Measurements from ENCODE around the gene CMTR1. TPM values are rescaled to one million over a fixed set of nuclear protein-coding genes. Genes with fewer than 3 reads are reported as not detected.

CMTR1 gene
- total RNA-seq, 2 donors from 2014 or later = 26.1 to 34.7 TPM

GRCh38 chr6:37456816-37457560, 24.0 kb downstream of the CMTR1 start:
- ATAC-seq (ENCODE audit: insufficient number of reproducible peaks, low FRiP score, low read depth) (peak; percentile 54), DNase-seq (ENCODE audit: low spot score) (no peak)
- H3K4me1 ChIP-seq (ENCODE audit: control insufficient read depth in 1 of 2, low read depth in 2 of 2) = peaks cover 0 to 13% of the 10 kb centered on the region in 2 donors

GRCh38 chr6:37459981-37460800, 27.2 kb downstream of the CMTR1 start:
- ATAC-seq (ENCODE audit: insufficient number of reproducible peaks, low FRiP score, low read depth) = no peak
- Histone ChIP-seq H3K9me3 (no peaks in the 10 kb centered on the region), H3K36me3 (peaks cover 53% of the 10 kb centered on the region), H3K4me1 (ENCODE audit: control insufficient read depth in 1 of 2, low read depth in 2 of 2) (peaks cover 0 to 13% of the 10 kb centered on the region in 2 donors), H3K27ac (no peak overlapping the region), H3K27me3 (replicated peaks; ENCODE audit: insufficient read depth) (no peaks in the 10 kb centered on the region), H3K4me3 (no peak overlapping the region)
- no peak for DNase-seq (ENCODE audit: low spot score)
- no peak for TF ChIP-seq CTCF (IDR thresholded peaks at IDR 0.05)

More at GRCh38 chr6:37456816-37457560, 24.0 kb downstream of the CMTR1 start:
- no peak for TF ChIP-seq CTCF (IDR thresholded peaks at IDR 0.05)
- Histone ChIP-seq H3K4me3 (no peak overlapping the region), H3K36me3 (peaks cover 54% of the 10 kb centered on the region), H3K9me3 (no peaks in the 10 kb centered on the region), H3K27me3 (replicated peaks; ENCODE audit: insufficient read depth) (no peaks in the 10 kb centered on the region), H3K27ac (no peak overlapping the region)

GRCh38 chr6:37460805-37461204, 27.8 kb downstream of the CMTR1 start:
- no peak for ATAC-seq (ENCODE audit: insufficient number of reproducible peaks, low FRiP score, low read depth)
- Histone ChIP-seq H3K4me3 (no peak overlapping the region), H3K4me1 (ENCODE audit: control insufficient read depth in 1 of 2, low read depth in 2 of 2) (peaks cover 0 to 13% of the 10 kb centered on the region in 2 donors), H3K27ac (no peak overlapping the region), H3K27me3 (replicated peaks; ENCODE audit: insufficient read depth) (no peaks in the 10 kb centered on the region), H3K9me3 (no peaks in the 10 kb centered on the region), H3K36me3 (peaks cover 53% of the 10 kb centered on the region)
- no peak for DNase-seq (ENCODE audit: low spot score)
- TF ChIP-seq CTCF (IDR thresholded peaks at IDR 0.05) = no peak

- ATAC-seq (ENCODE audit: insufficient number of reproducible peaks, low FRiP score, low read depth) (no peak), DNase-seq (ENCODE audit: low spot score) (no peak)
- no peak overlapping the region for H3K4me3 ChIP-seq
- no peak for TF ChIP-seq CTCF (IDR thresholded peaks at IDR 0.05)
- H3K9me3 ChIP-seq = peaks cover 7% of the 10 kb centered on the region
- no peak overlapping the region for H3K27ac ChIP-seq
- H3K36me3 ChIP-seq = peaks cover 57% of the 10 kb centered on the region
- H3K4me1 ChIP-seq (ENCODE audit: control insufficient read depth in 1 of 2, low read depth in 2 of 2) = no peaks in the 10 kb centered on the region
- H3K27me3 ChIP-seq (replicated peaks; ENCODE audit: insufficient read depth) = no peaks in the 10 kb centered on the region
Observed at GRCh38 chr6:37463110-37463509, 30.1 kb downstream of the CMTR1 start.

GRCh38 chr6:37467718-37468117, 34.7 kb downstream of the CMTR1 start:
- Histone ChIP-seq H3K36me3 (peaks cover 32% of the 10 kb centered on the region), H3K4me1 (ENCODE audit: control insufficient read depth in 1 of 2, low read depth in 2 of 2) (peaks cover 0 to 2% of the 10 kb centered on the region in 2 donors), H3K27me3 (replicated peaks; ENCODE audit: insufficient read depth) (no peaks in the 10 kb centered on the region), H3K27ac (no peak overlapping the region), H3K9me3 (peaks cover 7% of the 10 kb centered on the region), H3K4me3 (no peak overlapping the region)
- ATAC-seq (ENCODE audit: insufficient number of reproducible peaks, low FRiP score, low read depth) = no peak
- no peak for TF ChIP-seq CTCF (IDR thresholded peaks at IDR 0.05)
- DNase-seq (ENCODE audit: low spot score) = no peak

All from thoracic aorta (tissue), 2 donors.